IPS DF 19.7 (cell line): Measurements from ENCODE around the gene LRCH4.

Source experiments
- DNase-seq: peaks from one replicate; pipeline ENCODE4 v3.0.0-alpha.2; 2013; ENCODE audit warnings: low read depth, low spot score

LRCH4 gene, protein sequence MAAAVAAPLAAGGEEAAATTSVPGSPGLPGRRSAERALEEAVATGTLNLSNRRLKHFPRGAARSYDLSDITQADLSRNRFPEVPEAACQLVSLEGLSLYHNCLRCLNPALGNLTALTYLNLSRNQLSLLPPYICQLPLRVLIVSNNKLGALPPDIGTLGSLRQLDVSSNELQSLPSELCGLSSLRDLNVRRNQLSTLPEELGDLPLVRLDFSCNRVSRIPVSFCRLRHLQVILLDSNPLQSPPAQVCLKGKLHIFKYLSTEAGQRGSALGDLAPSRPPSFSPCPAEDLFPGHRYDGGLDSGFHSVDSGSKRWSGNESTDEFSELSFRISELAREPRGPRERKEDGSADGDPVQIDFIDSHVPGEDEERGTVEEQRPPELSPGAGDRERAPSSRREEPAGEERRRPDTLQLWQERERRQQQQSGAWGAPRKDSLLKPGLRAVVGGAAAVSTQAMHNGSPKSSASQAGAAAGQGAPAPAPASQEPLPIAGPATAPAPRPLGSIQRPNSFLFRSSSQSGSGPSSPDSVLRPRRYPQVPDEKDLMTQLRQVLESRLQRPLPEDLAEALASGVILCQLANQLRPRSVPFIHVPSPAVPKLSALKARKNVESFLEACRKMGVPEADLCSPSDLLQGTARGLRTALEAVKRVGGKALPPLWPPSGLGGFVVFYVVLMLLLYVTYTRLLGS

DNA sequence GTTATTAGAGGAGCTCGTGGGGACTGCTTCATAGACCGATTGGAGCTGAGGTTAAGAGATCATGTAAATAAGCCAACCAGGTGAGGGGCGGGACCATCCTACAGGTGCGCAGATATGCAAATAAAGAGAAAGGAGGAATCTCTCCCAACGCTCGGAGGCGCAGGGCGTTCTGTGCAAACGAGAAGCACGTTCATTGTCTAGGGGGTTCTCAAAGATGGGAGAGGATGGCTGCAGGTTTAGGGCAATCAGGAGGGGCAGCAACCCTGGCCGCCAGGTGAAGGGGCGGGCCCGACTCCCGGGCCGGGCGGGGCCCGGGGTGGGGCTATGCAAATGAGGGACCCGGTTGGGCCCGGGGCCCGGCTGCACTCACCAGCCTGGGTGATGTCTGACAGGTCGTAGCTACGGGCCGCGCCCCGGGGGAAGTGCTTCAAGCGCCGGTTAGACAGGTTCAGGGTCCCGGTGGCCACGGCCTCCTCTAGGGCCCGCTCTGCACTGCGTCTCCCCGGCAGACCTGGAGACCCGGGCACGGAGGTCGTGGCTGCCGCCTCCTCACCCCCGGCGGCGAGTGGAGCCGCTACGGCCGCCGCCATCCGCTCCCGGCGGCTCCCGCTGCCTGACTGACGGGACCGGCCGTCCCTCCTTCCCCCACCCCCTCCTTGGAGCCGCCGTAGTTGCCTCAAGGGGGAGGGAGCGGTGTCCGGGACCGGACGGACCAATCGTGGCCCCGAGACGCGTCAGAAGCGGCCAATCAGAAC, at the start of gene LRCH4:
LRCH4 (minus strand) TSS at position 619 of the 755 bp plus-strand sequence; CDS start at position 590, 29 bp downstream.
- no peak for DNase-seq

DNA sequence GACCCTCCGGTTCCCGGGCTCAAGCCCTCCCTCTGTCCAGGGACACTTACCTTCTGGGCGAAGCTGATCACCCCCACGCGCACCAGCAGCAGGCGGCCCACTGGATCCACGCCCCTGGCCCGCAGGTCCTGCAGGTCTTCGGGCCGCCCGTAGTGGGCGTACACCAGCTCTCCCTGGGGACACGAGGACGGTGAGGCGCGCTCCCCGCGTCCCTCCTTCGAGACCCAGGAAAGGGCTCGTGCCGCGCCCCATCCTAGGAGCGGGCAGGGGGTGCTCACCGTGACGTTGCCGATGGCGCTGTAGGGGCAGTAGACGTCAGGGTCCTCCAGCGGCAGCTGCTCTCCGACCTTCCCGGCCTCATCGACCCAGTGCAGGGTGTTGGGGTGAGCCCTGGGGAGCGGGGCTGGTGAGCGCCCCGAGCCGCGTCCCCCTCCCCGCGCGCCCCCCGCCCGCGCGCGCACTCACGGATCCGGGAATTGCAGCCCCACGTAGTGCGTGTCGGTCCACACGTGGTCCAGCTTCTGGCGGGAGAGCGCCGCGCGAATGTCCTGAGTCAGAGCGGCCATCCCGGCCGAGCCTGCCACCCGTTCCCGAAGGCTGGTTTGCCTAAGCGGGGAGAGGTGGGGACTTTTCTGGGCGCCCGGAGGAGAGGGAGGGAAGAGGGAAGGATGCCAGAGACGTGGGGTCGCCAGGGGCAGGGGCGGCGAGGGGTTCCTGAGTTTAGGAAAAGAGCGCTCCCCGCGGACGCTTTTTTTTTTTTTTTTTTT, 47.2 kb upstream of the LRCH4 start:
- DNase-seq = no peak

DNA sequence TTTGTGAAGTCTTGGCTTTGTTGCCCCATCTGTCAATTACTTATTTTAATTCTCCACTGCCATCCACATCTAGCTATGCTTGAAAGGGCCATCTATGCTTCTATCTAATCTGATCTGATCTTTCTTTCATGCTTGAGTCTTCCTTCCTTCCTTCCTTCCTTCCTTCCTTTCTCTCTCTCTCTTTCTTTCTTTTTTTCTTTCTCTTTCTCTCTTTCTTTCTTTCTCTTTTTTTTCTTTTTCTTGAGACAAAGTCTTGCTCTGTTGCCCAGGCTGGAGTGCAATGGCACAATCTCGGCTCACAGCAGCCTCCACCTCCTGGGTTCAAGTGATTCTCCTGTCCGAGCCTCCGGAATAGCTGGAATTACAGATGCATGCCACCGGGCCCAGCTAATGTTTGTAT, 44.1 kb upstream of the LRCH4 start:
- DNase-seq = no peak

DNA sequence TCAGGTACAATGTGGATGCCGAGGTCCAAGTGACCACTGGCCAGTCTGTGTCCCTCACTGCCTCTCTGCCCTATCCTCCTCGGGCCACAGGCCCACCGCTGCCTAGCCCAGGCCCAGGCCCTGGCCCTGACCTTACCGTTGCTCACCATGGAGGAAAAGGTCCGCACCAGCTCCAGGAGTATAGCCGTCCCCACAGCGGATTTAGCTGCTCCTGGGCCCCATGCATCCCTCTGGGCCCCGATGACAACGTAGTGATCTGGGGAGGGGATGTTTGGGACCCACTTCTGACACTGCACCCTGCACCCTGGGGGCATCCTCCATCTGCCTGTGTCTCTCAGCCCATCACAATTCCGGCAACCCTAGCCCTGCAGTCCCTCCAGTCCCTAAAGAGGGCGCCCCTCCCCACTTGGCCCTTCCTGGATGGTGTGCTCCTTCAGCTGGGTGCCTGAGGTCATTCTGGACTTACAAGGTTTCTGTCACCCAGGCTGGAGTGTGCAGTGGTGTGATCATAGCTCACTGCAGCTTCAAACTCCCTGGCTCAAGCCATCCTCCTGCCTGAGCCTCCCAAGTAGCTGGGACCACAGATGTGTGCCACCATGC, 43.3 kb upstream of the LRCH4 start:
- no peak for DNase-seq

DNA sequence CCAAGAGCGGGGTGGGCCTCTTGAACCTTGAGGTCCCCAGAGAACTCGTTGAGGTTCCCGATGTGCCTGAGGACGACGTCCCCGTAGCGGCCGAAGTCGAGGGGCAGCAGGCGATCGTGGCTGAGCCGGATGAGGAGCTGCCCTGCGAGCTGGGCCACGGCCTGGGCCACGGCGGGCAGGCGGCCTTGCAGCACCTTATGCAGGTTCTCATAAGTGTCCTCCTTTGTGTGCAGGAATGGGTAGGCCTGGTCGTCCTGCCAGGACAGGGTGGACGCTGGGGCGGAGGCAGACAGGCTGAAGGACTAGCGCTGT, 41.3 kb upstream of the LRCH4 start:
- DNase-seq = no peak

DNA sequence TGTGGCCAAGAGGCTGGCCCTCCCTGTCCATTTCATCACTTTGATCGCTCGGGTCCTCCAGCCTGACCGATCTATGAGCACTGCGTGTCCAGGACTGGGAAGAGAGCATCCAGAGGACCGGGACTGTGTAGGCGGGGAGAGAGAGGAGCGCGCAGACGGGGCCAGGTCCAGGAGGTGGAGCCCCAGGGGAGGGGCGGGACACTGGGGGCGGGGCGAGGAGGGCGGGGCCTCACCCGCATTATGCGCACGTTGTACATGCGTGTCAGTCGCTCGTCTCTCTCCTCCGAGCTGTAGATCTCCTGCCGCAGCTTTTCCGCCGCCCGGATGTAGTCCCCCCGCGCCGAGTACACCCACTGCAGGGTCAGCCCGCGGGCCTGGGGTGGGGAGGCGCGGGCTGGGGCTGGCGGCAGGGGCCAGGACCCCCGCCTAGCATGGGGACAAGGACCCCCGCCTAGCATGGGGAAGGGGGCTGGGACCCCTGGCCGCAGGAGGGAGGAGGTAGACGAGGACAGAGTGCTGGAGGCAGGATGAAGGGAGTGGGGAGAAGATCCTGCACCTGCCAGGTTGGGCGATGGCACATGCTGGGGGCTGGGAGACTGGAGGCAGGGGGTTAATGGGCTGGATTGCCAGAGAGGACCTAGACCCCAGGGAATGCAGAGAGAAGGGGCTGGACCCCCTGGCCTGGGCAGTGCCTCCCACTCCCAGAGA, 40.8 kb upstream of the LRCH4 start:
- DNase-seq = no peak

DNA sequence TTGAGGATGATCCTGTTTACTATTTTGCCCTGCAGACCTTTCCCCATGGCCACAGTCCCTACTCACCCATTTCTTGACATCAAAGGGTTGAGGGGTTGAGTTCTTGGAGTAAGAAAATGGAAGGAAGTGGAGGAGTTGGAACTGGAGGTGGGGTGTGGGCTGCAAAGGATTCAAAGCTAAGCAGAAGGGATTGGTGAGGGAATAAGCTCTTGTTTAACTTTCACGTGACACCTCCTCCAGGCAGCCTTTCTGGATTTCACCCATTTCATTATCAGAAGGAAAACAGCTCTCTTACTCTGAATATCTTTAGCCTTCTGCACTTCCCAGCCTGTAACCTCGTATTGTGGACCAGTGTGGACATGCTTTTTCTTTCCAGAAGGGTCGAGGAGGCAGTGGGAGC, 40.1 kb upstream of the LRCH4 start:
- no peak for DNase-seq

DNA sequence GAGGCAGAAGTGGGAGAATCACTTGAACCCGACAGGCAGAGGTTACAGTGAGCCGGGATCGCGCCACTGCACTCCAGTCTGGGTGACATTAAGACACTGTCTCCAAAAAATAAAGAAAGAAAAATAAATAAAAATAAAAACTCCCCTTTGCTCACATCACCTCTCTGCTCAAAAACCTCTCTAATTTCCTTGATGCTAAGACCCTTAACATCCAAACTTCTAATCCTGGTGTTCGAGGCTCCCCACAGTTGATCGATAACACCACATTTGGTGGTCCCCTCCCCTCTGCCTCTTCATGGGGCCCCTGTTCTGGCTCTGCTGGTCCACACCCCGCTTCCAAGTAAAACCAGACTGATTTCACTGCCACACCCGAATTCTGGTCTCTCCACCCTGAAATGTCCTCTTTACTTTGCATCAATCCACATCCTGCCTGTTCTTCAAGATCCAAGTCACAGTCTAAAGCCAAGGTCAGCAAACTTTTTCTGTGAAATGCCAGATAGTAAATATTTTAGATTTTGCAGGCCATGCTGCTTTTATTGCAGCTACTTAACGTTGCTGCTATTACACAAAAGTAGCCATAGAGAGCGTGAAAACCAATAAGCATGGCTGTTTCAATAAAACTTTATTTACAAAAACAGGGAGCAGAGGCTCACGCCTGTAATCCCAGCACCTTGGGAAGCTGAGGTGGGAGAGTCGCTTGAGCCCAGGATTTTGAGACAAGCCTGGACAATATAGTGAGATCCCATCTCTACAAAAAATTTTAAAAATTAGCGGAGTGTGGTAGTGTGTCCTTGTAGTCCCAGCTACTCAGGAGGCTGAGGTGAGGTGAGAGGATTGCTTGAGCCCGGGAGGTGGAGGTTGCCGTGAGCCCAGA, 38.3 kb upstream of the LRCH4 start:
- no peak for DNase-seq

DNA sequence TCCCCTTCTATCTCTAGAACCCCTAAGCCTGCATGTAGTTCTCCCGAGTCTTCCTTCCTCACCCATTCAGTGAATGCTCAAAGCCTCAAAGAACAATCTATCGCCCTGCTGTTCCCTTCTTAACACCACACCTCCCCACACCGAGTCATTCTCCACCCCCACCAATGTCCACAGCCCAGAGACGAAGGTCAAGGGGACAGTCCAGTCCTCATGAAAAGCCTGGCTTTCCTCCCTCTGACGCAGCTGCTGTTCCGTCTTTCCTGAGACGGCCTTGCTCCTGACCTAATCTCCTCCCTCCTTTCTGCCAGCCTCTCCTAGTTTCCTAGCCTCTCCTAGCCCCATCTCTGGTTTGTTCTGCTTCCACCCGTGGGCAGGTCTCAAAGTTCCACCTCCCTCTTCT, 35.6 kb upstream of the LRCH4 start:
- no peak for DNase-seq

DNA sequence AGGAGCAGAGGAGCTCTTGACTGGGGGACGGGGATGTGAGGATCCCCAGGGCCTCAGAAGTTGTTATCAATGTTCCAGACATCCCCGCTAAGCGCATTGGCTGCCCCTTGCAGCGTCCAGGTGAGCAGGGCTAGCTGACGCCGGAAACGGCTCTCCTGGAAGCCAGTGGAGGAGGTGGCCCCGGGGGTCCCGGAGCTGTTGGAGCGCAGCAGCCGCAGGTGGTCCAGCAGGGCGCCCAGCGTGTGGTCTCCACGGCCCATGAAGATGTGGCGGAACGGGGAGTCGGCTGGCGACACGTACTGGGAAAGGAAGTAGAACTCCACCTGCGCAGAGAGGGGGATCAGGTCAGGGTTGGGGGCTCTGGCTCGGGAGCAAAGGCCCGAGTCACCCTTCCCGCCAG, 34.9 kb upstream of the LRCH4 start:
- no peak for DNase-seq

DNA sequence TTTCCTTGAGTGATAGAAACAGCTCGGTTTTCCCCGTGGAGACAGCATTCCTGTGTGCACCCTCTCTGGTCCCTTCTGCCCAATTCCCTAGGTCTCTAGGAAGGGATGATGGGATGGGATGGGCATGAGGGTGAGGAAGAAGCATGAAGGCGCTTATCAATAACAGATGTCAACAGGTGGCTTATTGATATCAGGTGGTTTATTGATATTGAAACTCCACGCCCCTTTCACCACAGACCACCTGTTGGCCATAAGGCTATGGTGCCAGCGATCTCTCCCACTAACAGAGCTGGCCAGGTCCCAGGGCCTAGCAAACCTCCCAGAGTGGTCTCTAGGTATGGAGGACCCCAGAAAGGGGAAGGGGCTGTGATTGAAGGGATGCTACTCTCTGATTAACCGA, 34.3 kb upstream of the LRCH4 start:
- no peak for DNase-seq

DNA sequence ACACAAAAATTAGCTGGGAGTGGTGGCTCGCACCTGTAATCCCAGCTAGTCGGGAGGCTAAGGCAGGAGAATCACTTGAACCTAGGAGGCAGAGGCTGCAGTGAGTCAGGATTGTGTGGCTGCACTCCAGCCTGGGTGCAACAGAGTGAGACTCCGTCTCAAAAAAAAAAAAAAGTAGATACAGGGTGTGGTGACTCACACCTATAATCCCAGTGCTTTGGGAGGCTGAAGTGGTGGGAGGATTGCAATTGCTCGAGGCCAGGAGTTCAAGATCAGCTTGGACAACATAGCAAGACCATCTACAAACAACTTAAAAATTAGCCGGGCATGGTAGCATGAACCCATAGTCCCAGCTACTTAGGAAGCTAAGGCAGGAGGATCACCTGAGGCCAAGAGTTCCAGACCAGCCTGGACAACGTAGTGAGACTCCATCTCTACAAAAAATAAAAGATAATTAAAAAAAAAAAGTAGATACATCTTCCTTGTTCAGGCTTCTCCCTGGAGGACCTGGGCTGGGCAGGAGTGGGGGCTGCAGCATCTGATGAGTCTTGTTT, 28.5 kb upstream of the LRCH4 start:
- DNase-seq = no peak

DNA sequence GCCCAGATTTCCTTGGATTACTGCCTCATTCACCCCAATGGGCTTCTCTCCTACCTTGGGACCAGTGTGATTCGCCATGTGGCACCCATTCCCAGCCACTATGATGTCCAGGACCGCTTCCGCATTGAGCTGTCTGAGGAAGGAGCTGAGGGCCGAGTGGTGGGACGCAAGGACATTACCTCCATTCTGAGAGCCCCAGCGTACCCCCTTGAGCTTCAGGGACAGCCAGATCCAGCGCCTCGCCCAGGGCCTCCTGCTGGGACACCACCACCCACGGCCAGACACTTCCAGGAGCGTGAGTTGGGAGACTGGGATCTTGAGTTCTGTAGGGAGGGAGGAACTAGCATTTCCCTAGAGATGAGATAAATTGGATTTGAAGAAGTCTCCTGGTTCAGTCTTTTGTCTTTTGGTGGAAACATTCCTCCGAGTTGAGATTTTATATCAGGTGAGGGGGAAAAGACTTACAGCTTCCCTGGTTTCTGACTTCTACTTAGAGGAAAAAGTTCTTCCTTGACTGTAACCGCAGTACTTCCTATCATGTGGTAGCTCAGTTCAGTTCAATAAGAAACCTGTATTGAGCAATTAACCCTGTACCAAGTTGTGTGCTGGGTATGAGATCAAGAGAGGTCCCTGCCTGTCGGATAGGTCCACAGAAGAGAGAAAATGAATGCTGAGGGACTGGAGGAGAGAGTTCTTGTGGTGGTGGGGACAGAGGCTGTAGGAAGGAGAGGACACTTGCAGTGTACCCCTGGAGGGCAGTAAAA, 27.7 kb upstream of the LRCH4 start:
- no peak for DNase-seq

DNA sequence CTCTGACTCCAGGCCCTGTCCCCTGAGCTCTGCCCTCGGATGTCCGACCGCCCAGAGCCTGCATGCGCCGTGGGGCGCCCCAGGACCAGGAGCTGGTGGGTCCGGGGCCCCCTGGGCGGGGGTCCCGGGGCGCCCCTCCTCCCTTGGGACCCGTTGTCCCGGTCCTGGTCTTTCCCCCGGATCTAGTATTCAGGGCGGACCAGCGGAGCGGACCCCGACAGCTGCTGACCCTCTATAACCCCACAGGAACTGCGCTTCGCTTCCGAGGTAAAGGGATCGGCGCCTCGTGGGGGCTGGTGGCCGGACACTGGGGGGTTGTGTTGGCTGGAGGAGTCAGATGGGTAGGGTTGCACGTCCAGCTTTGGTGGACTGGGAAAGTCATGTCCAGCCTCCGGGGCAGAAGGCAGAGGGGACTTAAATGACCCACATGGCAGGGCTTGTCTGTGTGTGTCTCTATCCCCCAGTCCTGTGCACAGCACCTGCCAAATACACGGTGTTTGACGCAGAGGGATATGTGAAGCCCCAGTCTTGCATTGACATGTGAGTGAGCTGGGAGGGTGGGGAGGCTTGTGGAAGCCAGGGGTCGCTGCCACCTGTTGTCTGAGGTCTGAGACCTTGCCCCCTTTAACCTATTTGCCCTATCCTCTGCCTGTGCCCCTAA, 26.9 kb upstream of the LRCH4 start:
- DNase-seq = no peak

DNA sequence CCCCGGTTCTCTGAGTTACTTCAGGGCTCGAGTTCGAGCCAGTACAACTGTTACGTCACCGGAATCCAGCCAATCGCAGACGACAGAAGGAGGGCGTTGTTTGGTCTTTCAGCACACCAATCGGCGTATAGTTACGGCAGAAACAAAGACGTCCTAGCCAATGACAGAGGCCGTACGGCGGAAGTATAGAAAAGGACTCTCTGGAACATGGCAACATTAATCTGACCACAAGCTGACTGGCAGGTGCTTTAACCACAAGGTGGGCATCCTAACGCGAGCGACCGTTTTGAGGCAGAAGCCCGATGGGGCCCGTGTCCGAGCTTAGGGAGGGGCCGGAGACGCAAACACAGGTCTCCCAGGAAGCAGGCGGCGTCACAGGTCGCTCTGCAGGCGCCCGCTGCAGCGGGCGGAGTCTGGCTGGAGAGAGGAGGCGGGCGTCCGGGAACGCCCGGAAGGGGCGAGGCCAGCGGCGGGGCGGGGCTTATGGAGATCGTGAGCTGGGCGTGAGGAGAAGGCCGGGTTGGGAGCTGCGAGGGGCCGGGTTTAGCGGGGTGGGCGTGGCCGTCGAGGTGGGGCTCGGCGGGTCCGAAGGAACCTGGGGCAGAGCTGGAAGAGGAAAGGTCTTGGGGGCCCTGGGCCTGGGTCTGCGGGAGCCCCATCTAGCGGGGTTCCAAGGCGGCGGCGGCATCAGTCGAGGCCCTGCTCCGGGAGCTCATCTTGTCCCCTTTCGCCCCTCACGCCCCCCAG, 26.2 kb upstream of the LRCH4 start, which contains the start of gene MOSPD3:
MOSPD3 (plus strand) TSS at position 558 of the 747 bp plus-strand sequence. CDS start 252 bp downstream, outside the sequence.
- peak; percentile 100 for DNase-seq

DNA sequence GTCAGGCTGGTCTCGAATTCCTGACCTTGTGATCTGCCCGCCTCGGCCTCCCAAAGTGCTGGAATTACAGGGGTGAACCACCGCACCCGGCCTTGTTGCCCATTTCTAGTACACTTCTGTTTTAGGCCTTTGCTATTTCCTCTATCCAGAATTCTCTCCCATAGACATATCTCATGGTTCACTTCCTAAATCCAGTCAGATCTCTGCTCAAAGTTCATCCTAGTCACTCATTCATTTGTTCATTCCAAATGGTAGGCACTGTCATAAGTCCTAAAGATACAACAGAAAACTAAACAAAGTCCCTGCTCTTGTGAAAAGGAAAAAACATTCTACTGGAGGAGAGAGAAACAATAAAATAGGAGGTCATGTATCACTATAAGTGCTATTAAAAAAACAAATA, 24.0 kb upstream of the LRCH4 start:
- no peak for DNase-seq

DNA sequence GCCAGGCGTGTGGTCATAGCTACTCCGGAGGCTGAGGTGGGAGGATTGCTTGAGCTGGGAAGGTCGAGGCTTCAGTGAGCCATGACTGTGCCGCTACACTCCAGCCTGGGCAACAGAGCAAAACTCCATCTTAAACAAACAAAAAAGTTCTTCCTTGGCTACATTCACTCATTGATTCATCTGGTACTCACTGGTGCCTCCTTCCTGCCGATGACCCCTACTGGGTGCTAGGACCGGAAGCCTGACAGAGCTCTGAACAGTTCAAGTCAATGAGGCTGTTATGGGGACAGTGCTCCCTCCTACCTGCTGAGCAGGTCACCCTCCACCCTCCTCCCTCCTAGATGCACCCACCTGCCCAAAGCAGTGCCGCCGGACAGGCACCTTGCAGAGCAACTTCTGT, 21.2 kb upstream of the LRCH4 start:
- no peak for DNase-seq
